ENCODE data around the gene PLXNB3.
"Not testable (repeated sequence)": the region's sequence is repeated elsewhere in the genome, so short reads cannot be mapped to it uniquely, and the experiment has no call there.

PLXNB3 gene

GRCh38 chrX:153816831-153817690 lies 53.0 kb downstream of the PLXNB3 start:
- no peak for DNase-seq (ENCODE audit: low read depth)

GRCh38 chrX:153818064-153818463 lies 54.0 kb downstream of the PLXNB3 start:
- DNase-seq (ENCODE audit: low read depth), result not testable (repeated sequence)

- no peak for DNase-seq (ENCODE audit: low read depth)
These were observed 54.7 kb downstream of the PLXNB3 start for GRCh38 chrX:153818571-153819383.

- DNase-seq (ENCODE audit: low read depth), result no peak
These were observed 55.5 kb downstream of the PLXNB3 start for GRCh38 chrX:153819384-153820040.

- no peak for DNase-seq (ENCODE audit: low read depth)
These were observed 56.6 kb downstream of the PLXNB3 start for GRCh38 chrX:153820601-153821000.

GRCh38 chrX:153821066-153821465 lies 57.0 kb downstream of the PLXNB3 start:
- DNase-seq (ENCODE audit: low read depth), result no peak

GRCh38 chrX:153824348-153824747 lies 60.3 kb downstream of the PLXNB3 start:
- DNase-seq (ENCODE audit: low read depth), result no peak

- DNase-seq (ENCODE audit: low read depth), result no peak
These were observed 61.0 kb downstream of the PLXNB3 start for GRCh38 chrX:153825042-153825441.
